GM21529 (cell line): Measurements from ENCODE around the gene LRPPRC.

Source experiments
- ATAC-seq: cut with Tn5 transposase; IDR thresholded peaks from one replicate; pipeline ENCODE4 v1.9.1; 2021; ENCODE audit not compliant: unreplicated experiment

LRPPRC gene

DNA sequence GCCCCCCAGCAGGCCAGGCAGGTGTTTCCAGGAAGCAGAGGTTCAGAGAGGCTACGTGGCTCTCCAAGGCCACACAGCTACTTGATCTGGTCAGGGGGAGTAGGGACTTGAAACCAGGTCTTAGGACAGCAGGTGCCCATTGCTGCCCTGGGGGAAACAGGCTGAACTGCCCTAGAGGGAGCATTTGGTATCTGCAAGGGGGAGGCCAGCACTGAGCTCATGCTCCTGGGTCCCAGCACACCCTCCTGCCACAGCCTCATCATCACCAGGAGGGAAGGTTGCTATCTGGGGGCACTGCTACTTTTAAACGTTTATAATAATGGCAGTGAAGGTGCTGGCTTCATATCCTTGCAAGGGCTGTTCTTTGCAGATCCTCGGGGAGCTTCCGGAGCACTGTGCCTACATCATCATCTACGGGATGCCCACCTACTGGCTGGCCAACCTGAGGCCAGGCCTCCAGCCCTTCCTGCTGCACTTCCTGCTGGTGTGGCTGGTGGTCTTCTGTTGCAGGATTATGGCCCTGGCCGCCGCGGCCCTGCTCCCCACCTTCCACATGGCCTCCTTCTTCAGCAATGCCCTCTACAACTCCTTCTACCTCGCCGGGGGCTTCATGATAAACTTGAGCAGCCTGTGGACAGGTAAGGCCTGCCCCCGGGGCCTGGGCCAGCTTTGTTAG, 120.9 kb downstream of the LRPPRC start:
- no peak for ATAC-seq

DNA sequence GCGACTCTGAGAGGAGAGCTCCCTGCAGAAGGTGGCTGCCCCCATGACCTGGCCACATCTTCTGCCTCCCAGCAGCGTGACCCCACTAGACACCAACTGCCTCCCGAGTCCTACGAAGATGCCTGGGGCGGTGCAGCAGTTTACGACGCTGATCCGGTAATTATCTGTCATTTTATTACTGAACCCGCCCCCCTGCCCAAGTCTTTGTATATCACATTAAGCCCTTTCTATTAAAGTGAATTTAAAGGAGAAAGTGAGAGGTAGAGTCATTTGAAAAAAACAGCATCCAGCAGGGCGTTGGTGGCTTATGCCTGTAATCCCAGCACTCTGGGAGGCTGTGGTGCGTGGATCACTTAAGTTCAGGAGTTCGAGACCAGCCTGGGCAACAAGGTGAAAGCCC, 123.6 kb downstream of the LRPPRC start:
- no peak for ATAC-seq

DNA sequence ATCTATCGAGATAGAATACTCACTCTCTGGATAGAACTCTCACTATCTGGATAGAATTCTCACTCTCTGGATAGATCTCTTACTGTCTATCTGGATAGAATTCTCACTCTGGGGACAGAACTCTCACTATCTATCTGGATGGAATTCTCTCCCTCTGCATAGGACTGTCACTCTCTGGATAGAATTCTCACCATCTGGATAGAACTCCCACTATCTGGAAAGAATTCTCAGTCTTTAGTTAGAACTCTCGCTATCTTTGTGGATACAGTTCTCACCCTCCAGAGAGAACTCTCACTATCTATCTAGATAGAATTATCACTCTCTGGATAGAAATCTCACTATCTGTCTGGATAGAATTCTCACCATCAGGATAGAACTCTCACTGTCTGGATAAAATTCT, 140.5 kb downstream of the LRPPRC start:
- no peak for ATAC-seq

DNA sequence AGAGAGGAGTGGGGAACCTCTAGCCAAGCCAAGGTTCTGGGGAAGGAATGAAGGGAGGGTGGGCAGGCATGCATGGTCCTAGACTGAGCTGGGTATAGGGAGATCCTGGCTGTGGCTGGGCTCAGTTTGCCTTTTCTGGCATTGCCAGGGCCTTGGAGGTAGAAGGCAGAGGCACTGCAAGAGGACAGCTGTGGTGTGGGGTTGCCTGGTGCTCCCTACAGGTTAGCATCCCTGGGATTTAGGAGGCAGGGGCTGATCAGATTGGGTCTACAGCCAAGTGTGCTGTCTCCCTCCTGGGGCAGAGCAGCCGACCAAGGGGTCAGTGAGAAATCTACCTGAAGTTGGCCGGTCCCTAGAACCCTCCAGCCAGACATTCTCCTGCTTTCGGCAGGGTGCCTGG, 141.1 kb downstream of the LRPPRC start:
- no peak for ATAC-seq

DNA sequence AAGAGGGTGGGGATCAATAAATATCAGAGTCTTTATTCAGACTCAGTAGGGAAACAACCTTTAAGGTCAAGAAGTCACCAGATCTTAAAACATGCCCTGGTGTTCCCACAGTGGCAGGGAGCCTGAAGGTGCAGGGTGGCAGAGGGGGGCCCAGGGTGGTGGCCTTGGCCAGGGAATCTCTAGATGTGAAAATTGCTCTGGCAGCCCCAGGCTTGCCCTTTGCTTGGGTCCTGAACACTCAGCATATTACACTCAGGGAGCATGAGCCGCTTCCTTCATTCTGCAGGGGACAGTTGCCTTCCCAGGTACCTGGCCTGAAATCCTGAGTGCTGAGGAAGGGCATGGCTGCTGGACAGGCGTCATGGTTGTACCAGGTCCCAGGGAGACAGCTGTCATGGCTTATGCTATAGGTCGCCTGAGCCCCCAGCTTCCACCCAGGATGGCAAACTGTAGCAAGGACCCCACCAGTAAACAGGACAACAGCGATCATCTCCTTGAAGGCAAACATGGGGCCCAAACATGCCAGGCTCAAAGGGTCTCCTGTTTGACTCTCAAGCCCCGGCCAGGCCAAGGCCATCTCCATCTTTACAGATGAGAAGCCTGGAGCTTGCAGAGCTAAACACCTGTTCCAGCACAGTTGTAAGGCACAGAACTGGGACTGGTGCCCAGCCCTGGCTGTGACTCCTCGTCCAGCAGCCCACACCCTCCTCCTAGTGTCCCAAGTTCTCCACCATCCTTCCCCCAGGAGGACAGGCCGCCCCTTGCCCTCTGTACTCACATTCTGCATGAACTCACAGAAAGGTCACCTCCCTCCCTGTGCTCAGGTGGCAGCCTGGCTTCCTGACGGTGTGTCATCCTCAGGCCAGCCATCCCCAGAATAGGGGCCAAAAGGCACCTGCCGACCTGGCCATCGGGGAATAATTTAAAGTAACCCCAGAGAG, 142.4 kb downstream of the LRPPRC start:
- ATAC-seq, result no peak

DNA sequence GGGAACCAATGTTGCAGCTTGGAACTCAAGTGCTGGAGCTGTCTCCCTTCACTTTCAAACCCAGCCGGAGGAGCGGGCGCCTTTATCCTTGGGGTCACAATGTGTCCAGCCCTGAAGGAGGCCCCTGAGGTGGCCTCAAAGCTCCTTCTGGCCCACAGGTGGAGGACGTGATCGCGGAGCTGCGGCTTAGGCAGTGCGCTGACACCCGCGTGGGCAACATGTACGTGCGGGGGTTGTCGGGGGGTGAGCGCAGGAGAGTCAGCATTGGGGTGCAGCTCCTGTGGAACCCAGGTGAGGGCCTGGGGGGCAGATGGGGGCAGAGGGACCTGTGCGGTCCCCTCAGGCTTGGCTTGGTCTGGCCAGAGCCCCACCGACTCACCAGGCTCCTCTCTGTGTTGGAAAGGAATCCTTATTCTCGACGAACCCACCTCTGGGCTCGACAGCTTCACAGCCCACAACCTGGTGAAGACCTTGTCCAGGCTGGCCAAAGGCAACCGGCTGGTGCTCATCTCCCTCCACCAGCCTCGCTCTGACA, 143.5 kb downstream of the LRPPRC start:
- ATAC-seq, result no peak

DNA sequence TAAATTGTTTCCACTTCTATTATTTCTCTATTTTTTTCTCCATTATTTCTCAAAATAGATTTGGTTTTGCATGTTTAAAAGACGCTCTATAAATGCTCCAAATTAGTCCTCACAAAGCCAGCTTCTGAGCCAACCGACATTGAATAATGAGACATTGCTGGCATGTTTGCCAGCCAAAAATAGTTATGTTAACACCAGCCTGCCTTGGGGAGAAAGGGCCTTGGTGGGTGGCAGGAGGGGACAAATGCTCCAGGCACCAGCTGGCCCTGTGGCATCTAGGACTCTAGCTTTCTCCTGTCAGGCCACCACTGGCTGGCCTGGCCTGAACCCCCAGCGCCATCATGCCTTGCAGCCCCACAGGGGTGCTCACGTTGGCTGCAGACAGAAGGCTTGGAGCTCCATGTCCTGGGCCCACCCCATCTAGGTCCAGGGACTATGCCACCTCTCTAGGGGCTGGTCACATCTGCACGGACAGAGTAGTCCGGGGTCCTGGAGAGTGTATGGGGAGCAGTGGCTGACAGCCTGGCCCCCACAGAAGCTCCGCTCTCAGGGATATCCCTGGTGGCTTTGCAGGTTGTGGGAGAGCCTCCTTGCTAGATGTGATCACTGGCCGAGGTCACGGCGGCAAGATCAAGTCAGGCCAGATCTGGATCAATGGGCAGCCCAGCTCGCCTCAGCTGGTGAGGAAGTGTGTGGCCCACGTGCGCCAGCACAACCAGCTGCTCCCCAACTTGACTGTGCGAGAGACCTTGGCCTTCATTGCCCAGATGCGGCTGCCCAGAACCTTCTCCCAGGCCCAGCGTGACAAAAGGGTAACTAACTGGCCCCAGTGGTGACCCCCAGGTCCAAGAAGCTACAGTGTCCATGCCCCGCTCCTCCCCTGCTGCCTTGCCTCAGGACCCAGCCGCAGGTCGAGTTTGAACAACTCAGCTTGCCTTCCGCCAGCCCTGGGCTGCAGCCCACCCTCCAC, 144.5 kb downstream of the LRPPRC start:
- ATAC-seq, result no peak

DNA sequence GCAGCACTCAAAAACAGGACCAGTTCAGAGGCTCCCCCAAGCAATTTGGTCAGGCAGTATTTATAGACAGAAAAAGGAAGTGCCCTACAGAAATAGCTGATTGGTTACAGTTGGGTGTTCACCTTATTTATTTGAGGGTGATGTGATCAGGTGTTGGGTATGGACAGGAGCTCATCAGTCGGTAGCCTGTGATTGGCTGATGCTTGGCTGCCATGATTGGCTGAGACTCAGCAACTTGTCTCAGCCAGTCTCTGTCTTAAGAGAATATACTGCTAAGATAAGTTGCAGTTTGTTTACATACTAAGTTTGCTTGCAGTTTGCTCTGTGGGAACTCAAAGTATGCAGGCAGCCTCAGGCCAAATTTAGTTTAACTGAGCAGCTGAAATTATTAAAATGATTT, 147.6 kb downstream of the LRPPRC start:
- no peak for ATAC-seq

DNA sequence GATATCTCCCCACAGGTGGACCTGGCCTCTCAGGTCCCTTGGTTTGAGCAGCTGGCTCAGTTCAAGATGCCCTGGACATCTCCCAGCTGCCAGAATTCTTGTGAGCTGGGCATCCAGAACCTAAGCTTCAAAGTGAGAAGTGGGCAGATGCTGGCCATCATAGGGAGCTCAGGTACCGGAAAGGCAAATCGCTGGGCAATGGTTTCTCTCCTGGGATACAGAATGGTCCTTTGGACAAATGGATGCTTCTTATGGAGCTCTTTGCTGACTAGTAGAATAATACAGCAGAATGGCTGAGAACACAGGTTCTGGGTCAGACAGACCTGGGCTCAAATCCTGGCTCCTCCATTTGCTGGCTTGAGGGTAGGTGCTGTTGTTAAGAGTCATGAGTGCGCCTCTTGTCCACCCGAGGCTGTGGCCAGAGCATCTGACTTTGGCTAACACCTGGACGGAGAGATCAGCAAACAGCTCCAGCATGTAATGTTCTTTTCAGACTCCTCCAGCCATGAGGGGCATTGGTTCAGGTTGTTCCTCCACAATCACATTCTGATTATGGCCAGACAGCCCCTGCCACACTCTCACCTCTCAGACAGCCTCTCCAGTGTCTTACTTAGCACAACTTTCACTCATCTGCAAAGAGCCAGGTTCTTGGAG, 149.5 kb downstream of the LRPPRC start:
- no peak for ATAC-seq

DNA sequence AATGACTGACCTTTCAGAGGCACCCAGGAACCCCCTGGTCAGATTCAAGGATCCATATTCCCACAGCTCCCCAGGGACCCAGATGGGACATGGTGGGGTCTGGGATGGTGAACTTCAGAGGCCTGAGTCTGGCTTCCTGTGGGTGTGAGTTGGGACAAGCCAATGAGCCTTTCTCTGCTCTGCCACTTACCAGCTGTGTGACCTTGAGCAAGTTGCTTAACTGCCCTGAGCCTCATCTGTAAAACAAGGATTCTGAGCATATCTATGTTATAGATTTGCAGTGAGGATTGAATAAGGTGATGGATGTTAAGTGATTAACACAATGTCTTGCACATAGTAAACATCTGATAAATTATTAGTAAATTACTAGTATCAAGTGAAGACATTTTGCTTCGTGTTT, 150.6 kb downstream of the LRPPRC start:
- ATAC-seq, result no peak

DNA sequence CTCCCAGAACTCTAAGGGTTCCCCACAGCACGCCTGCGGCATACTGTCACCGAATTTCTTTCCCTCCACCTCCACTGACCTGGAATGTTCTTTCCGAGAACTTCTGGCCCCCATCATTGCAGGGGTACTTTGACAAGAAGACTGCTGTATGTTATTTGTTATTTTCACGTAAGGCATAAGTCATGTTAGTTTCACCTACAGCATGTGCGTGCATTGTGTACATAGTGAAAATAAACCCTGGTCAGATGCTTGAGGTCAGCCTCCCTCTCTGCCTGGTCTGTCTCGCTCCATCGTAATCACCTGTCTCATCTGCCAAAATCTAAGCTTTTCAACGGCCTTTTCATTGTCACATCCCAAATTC, 152.9 kb downstream of the LRPPRC start:
- ATAC-seq, result no peak

DNA sequence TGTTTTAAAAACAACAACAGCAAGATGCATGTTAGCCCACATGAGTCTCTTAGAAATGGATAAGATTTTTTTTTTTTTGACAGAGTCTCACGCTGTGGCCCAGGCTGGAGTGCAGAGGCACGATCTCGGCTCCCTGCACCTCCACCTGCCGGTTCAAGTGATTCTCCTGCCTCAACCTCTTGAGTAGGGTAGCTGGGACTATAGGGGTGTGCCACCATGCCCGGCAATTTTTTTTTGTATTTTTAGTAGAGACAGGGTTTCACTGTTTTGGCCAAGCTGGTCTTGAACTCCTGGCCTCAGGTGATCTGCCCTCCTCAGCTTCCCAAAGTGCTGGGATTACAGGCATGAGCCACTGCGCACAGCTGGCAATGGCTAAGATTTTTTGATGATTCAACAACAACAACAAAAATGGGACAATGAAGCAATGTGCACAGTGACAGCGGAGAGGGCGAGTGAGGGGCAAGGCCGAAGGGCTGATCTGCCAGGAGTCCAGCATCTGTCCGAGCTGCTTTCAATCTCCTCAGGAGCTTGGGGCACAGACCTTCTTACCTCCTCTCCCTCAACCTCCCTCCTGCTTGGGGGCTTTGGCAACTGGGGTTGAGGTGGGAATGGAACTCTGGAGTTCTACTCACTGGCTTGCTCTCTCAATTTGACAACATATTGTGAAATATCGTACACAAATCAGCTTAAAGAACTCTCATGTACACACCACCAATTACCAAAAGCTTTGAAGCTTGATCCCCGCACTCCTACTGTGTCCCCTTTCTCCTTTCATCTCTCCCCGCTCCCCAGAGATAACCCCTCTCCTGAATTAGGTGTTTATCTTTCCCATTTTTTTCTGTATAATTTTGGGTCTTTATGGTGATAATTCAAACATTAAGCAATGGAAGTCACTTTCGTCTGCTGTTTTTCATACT, 153.6 kb downstream of the LRPPRC start:
- ATAC-seq, result no peak

DNA sequence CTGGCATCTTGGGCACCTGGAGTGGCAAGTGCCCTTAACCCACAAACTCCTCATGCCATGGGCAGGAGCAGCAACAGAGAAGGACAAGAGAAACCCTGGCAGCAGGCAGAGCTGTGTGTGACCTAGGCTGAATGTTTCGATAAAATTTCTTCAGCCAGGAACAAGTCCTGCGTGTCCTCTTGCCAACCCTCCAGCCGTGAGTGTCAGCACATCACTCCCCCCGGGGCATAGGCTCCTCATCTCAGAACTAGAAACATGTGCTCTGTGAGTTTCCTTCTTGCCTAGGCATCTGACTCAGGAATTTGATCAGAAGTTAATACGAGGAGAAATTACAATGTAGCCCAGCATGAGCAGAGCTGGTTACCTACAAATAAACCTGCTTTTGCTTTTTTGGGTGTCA, 154.8 kb downstream of the LRPPRC start:
- ATAC-seq, result no peak

DNA sequence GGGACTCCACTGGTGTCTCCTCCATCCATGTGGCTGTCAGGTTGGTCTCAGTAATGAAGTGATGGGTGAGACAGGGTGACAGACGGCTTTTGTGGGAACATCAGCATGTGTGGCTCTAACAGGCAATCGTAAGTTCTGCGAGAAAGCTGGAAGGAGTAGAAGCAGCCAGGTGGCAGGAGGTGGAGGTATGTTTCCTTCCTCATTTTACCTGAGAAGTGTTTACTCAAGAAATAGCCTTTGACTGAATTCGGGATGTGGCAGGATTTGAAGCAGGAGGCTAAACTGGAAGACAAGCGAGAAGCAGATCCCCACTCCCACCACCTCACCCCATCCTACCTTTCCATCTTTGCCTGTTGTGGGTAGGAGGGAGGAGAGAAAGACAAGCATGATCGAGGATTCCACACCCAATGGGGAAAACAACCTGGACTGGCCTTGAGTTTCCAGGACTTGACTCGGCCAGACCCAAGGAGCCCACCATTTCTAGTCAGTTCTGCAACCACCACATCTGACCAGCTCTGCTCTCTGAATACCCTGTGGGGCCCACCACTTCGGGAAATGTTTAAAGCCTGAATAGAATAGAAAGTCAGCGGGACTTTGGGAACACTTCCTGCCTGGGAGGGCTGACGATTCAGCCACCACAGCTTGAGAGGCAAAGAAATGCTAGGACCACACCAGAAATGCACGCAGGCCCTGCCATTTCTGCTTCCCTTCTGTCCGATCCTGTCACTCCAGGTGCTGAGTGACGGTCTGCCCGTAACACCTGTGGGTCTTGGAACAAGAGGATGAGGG, 155.8 kb downstream of the LRPPRC start:
- no peak for ATAC-seq

DNA sequence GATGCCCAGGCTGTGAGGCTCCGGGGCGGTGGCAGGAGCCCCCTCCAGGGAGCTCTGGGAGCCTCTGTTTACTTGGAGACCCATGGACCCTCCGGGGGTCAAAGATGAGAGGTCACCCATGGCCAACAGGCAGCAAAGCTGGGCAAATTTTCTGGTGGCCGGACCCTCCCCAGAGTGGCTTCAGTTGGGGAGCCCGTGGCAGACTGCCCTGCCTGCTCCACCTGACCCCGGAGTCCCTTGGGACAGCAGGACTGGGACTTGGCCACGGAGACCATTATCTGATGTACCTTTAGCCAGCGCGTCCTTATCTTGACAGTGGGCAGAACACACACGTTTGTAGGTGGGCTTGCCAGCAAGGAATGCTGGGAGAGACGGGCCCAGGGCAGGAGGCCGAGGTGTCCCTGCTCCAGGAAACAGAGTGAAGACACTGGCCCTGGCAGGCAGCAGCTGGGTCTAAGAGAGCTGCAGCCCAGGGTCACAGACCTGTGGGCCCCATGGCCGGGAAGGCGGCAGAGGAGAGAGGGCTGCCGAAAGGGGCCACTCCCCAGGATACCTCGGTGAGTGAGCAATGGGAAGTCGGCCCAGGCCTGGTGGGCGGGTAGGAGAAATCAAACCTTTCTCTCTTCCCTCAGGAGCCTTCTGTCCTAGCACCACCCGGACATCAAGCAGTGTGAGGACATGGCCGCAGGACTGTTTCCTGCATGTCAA, 157.1 kb downstream of the LRPPRC start, which contains the start of the genes ABCG5 and ABCG8:
Gene ABCG5 (minus strand): TSS at position 280 of the 708 bp plus-strand sequence. CDS start 160 bp downstream, at position 120.
Gene ABCG8 (plus strand): TSS at position 412 of the 708 bp plus-strand sequence. CDS start 83 bp downstream, at position 495.
- no peak for ATAC-seq

DNA sequence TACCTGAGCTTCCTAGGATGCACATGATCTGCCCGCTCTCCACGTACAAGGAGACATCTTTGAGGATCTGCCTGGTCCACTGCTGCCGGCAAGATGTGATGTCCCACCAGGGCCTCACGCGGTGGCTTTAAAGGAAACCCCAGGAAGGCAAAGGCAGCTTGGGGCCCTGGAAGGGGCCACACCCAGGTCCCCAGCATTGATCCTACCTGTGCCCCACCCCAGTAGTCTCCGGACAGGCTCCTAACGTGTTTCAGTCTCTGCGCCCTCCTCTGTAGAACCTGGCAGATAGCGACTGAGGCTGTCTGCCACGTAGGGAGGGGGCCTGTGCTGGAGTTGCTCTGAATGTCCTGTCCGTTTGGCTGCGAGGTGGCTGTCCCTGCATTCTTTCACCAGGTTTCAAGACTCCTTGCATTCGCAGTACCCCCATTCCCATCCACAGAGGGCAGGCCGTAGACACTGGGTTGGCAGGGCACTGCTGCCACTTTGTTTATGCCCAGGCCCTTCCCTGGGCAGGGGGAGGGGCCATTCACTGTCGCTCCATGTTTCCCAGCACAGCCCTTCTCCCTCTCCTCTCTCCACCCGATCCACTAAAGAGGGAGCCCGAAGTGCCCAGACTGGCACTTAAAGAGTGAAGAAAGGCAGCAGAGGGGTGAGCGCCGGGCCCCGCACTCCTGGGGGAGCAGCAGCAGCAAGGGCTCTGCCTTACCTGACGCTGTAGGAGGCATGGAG, 157.8 kb downstream of the LRPPRC start:
- no peak for ATAC-seq

DNA sequence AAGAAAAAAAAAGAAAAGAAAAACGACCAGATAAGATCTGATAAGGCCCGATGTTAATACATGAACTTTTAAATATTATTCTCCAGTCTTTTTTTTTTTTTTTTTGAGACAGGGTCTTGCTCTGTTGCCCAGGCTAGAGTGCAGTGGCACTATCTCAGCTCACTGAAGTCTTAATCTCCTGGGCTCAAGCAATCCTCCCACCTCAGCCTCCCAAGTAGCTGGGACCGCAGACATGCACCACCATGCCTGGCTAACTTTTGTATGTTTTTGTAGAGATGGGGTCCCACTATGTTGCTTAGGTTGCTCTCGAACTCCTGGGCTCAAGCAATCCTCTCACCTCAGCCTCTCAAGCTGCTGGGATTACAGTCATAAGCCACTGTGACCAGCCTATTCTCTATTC, 158.8 kb downstream of the LRPPRC start:
- no peak for ATAC-seq
